NCI-H2227 (cell line): Measurements from ENCODE around the gene UNKL.
"Not testable (repeated sequence)": the region's sequence is repeated elsewhere in the genome, so short reads cannot be mapped to it uniquely, and the experiment has no call there.

Source experiments
- DNase-seq: peaks from one replicate; lab custom pipeline; 2025; ENCODE audit not compliant: unreplicated experiment; lab: John Stamatoyannopoulos, UW

The UNKL gene

GRCh38 chr16:1446296-1447080 lies 32.0 kb upstream of the UNKL start:
- no peak for DNase-seq

- DNase-seq: no peak
Measured at GRCh38 chr16:1445518-1446203, 31.2 kb upstream of the UNKL start.

- no peak for DNase-seq
Measured at GRCh38 chr16:1444730-1445517, 30.4 kb upstream of the UNKL start.

- no peak for DNase-seq
Measured at GRCh38 chr16:1443980-1444729, 29.7 kb upstream of the UNKL start, which contains the start of gene CCDC154. Gene CCDC154 (minus strand): TSS chr16:1444556. CDS start chr16:1444322, 234 bp downstream.

- no peak for DNase-seq
Measured at GRCh38 chr16:1443403-1443973, 29.0 kb upstream of the UNKL start.

- no peak for DNase-seq
Measured at GRCh38 chr16:1442697-1443096, 28.2 kb upstream of the UNKL start.

- DNase-seq: no peak
Measured at GRCh38 chr16:1441391-1441829, 26.9 kb upstream of the UNKL start.

GRCh38 chr16:1439699-1440074 lies 25.2 kb upstream of the UNKL start:
- DNase-seq: not testable (repeated sequence)

- DNase-seq: no peak
Measured at GRCh38 chr16:1439058-1439698, 24.7 kb upstream of the UNKL start.

- DNase-seq: no peak
Measured at GRCh38 chr16:1438229-1439057, 23.9 kb upstream of the UNKL start.

- DNase-seq: no peak
Measured at GRCh38 chr16:1437606-1438005, 23.1 kb upstream of the UNKL start.

- no peak for DNase-seq
Measured at GRCh38 chr16:1436731-1437355, 22.3 kb upstream of the UNKL start.

- no peak for DNase-seq
Measured at GRCh38 chr16:1435921-1436697, 21.6 kb upstream of the UNKL start.

- DNase-seq: no peak
Measured at GRCh38 chr16:1434644-1435592, 20.4 kb upstream of the UNKL start.

- no peak for DNase-seq
Measured at GRCh38 chr16:1433756-1434155, 19.3 kb upstream of the UNKL start.

GRCh38 chr16:1433263-1433560 lies 18.7 kb upstream of the UNKL start:
- no peak for DNase-seq
